BE2C (cell line): ENCODE measurements around the gene KIF7.
A peak's percentile ranks its signal among the peaks of the same experiment; 100 is the strongest.

ENCODE experiments used
- DNase-seq: peaks from one replicate; pipeline ENCODE4 v3.0.0-alpha.2; 2020
- H3K27me3 ChIP-seq: fragments of 250-450 bp; sonication (Bioruptor Pico); 2 replicates; pipeline ENCODE4 v1.5.1; 2020; ENCODE audit warnings: mild to moderate bottlenecking
- H3K36me3 ChIP-seq: fragments of 250-450 bp; sonication (Bioruptor Pico); 2 replicates; pipeline ENCODE4 v1.5.1; 2020; ENCODE audit warnings: mild to moderate bottlenecking
- H3K4me1 ChIP-seq: fragments of 250-450 bp; sonication (Bioruptor Pico); 2 replicates; pipeline ENCODE4 v1.5.1; 2020
- H3K4me3 ChIP-seq: 2 replicates; pipeline ENCODE4 v1.5.1; 2011; ENCODE audit warnings: low read depth, low read length
- H3K9me3 ChIP-seq: fragments of 250-450 bp; sonication (Bioruptor Pico); 2 replicates; pipeline ENCODE4 v1.5.1; 2020
- CTCF ChIP-seq: IDR thresholded peaks from 2 replicates; pipeline ENCODE4 v1.5.1; 2012; ENCODE audit warnings: mild to moderate bottlenecking, low read depth, low read length

Gene KIF7

GRCh38 chr15:89679212-89679611 is 23.9 kb upstream of the KIF7 start, which contains the start of gene PLIN1:
Gene PLIN1, minus strand, starts transcription at chr15:89679367. Its CDS starts 1,878 bp downstream, at chr15:89677489.
- Histone ChIP-seq H3K36me3 (no peaks in the 10 kb centered on the region), H3K27me3 (no peaks in the 10 kb centered on the region), H3K4me1 (no peaks in the 10 kb centered on the region), H3K9me3 (no peaks in the 10 kb centered on the region), H3K4me3 (no peak within 1 kb of the TSS)
- TF ChIP-seq CTCF, result no peak
- no peak for DNase-seq

- no peak for DNase-seq
- Histone ChIP-seq H3K36me3 (no peaks in the 10 kb centered on the region), H3K4me1 (peaks cover 15% of the 10 kb centered on the region), H3K9me3 (no peaks in the 10 kb centered on the region), H3K4me3 (no peak overlapping the region), H3K27me3 (no peaks in the 10 kb centered on the region)
- TF ChIP-seq CTCF, result no peak
These were observed 22.1 kb upstream of the KIF7 start for GRCh38 chr15:89677381-89677780.

DNA sequence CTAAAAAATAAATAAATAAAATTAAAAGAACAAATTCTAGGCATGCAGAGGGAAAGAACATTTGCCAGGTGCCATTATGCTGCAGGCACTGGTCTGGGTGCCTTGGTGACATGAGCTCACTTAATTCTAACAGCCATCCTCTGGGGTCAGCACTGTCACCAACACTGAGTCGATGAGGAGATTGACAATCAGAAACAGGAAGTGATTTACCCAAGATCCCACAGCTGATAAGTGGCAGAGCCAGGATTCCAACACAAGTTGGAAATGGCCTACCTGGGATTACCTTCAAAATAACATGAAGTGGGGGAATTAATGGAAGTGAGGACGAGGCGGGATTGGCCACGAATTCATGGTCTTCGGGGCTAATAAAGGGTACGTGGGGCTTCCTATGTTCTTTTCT is 20.3 kb upstream of the KIF7 start:
- Histone ChIP-seq H3K27me3 (no peaks in the 10 kb centered on the region), H3K4me3 (no peak overlapping the region), H3K36me3 (no peaks in the 10 kb centered on the region), H3K4me1 (peaks cover 17% of the 10 kb centered on the region), H3K9me3 (no peaks in the 10 kb centered on the region)
- no peak for TF ChIP-seq CTCF
- no peak for DNase-seq

- Histone ChIP-seq H3K4me1 (peaks cover 17% of the 10 kb centered on the region), H3K9me3 (no peaks in the 10 kb centered on the region), H3K4me3 (no peak overlapping the region), H3K36me3 (no peaks in the 10 kb centered on the region), H3K27me3 (no peaks in the 10 kb centered on the region)
- TF ChIP-seq CTCF, result no peak
- DNase-seq, result no peak
These were observed 19.3 kb upstream of the KIF7 start for GRCh38 chr15:89674526-89674925.

GRCh38 chr15:89673165-89673512 is 17.9 kb upstream of the KIF7 start:
- H3K9me3 ChIP-seq, result no peaks in the 10 kb centered on the region
- TF ChIP-seq CTCF, result peak; percentile 93
- H3K27me3 ChIP-seq, result no peaks in the 10 kb centered on the region
- peak; percentile 86 for DNase-seq
- peaks cover 17% of the 10 kb centered on the region for H3K4me1 ChIP-seq
- H3K36me3 ChIP-seq, result no peaks in the 10 kb centered on the region
- H3K4me3 ChIP-seq, result peak overlapping the region; percentile 36

DNA sequence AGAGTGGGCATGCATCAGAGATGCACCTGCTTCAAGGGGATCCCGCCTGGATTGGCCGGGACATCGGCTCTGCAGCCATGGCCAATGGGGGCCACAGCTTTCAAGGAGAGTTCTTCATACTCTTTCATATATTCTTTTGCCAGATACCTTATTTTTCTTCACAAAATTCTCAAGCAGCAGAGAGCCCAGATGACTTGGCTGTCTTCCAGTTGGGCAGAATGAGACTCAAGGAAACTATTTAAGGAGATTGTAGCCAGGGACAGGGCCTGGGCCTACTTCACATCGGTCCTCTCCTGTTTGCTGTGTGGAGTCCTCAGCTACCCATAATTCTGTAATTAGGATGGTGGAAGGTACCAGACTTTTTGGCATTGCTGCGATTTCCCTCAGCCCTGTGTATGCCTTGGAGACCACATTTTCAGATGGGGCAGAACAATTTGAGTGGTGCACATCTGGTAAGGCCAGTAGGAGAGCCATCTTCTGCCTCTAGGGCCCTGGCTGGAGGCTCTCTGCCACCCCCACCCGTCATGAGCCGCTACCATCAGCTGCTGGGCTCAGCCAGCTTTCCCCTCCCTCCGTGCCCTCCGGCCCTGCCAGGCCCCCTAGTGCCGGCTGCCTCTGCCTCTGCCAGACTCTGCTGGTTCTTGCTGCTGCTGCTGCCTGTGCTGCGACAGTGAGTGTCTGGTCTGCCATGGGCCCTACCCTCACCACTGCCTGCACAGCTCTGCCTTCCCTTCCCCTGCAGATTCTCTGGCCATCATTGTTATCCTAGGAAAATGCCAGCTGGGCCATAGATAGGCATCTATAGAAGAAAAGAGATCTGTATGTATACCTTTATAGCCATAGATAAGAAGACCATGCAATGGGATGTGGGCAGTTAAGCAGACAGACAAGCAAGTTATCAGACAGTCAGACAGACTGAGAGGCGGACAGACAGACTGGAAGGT is 17.2 kb upstream of the KIF7 start:
- DNase-seq, result peak; percentile 88
- Histone ChIP-seq H3K27me3 (no peaks in the 10 kb centered on the region), H3K9me3 (no peaks in the 10 kb centered on the region), H3K4me3 (peak overlapping the region; percentile 36), H3K36me3 (no peaks in the 10 kb centered on the region), H3K4me1 (peaks cover 17% of the 10 kb centered on the region)
- TF ChIP-seq CTCF, result no peak; the same call in 1 of the 2 replicates
